GM04504 (cell line): ENCODE data around the gene CBARP.

ENCODE experiments used
- DNase-seq: peaks from one replicate; pipeline ENCODE4 v3.0.0-alpha.2; 2012; ENCODE audit warnings: low read depth

Gene CBARP

DNA sequence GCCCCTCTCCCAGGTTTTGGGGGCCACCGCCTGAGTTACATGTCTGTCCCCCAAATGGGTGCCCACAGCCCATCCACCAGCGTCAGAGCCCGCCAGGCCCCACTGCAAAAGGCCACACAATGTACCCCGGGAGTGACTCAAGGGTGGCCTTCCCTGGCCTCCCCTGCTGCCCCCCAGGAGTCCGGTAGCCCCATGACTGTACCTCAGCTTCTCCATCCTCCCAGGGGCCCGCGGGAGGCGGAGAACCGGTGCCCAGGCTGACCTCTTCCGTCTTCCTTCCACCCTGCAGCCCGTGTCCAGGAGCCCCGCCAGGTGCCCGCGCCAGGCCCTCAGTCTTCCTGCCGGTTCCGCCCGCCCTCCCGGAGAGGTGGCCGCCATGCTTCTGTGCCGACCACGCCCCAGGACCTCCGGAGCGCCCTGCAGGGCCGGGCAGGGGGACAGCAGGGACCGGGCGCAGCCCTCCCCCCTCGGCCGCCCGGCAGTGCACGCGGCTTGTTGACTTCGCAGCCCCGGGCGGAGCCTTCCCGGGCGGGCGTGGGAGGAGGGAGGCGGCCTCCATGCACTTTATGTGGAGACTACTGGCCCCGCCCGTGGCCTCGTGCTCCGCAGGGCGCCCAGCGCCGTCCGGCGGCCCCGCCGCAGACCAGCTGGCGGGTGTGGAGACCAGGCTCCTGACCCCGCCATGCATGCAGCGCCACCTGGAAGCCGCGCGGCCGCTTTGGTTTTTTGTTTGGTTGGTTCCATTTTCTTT lies 10.3 kb downstream of the CBARP start:
- DNase-seq = no peak

DNA sequence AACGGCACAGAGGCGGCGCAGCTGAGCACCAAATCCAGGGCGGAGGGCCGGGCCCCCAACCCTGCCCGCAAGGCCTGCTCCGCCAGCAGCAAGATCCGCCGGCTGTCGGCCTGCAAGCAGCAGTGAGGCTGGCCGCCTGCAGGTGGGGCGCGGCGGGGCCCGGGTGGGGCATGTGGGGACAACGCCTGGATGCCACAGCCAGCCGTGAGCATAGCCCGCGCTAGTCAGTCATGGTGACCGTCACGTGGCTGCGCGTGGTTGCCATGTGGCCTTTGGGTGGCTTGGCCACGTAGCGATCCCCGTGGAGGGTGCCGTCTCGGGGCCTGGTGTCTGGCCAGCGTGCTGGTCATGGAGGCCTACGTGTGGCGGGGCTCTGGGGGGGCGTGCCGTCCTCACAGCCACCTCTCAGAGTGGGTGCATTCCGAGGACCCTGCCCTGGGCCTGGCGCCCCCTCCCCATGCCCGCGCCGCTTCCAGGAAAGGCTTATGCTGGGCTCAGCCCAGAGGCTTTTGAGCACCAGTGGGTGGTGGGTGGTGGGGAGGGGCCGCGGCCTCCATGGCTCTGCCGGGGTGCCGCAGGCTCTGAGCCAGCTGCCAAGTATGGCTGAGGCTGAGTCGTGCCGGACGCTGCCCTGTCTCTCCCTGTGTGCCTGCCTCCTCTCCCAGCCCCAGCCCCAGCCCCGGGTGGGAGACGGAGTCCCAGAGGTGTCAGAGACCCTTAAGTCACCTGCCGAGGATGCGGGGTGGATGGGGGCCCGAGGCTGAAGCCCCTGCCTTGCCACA lies 11.1 kb downstream of the CBARP start:
- DNase-seq = no peak

DNA sequence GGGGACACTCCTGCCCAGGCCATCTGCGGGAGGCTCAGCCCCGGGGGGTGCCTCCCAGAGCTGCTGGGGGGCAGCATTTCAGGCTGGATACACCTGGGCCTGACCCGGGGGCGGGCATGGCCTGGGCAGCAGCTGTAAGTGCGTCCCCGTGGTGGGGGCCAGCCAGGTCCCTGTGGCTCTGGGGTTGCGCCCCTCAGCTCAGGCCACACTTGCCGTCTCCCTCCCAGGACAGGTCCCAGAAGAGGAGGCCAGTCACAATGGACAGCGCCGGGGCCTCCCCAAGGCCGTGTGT lies 11.6 kb downstream of the CBARP start:
- DNase-seq = no peak

DNA sequence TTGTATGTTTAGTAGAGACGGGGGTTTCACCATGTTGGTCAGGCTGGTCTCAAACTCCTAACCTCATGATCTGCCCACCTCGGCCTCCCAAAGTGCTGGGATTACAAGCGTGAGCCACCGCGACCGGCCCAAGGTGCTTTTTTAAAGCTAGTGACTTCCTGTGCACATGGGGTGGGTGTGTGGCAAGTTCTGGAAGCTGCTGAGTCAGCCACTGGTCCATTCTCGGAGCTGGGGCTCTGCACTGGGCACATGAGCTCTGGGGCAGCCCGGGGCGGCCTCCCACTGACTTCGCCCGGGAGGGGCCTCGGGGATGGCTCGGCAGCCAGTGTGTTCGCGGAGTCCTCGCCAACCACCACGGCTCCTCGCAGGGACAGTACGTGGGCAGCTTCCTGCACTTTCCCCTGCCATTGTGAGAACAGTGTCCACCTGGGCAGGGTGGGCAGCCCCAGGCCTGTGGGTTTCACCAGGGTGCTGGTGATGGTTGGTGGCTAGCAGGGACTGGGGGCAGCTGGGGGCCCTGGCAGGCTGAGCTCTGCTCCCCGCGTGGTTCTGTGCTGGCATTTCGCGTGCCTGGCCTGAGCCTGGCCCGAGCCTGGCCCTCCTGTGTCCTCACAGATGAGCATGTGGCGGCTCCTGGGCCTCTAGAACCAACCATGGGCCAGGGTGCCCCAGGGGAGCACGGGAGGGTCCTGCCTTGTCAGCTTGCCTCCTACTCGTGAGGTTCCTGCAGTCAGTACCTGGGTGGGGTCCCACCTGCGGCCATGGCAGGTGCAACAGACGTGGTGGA lies 12.2 kb downstream of the CBARP start:
- DNase-seq = no peak

DNA sequence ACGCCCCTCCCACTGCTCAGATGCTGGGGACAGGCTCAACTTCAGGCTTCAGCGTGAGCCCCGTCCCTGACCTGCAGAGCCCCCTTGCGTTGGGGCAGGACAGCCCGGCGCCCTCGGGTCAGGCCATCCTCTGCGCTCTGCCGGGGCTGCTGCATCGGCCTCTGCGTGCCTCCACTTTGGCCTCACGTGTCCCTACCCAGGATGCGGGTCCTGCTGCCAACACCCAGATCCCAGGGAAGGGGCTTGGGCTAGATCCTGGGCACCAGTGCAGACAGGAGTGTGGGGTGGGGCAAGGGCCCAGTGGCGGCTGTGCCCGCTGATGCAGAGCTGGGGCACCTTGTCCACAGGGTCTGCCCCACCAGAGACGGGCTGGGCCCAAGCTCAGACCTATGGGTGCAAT lies 13.0 kb downstream of the CBARP start:
- DNase-seq = no peak

DNA sequence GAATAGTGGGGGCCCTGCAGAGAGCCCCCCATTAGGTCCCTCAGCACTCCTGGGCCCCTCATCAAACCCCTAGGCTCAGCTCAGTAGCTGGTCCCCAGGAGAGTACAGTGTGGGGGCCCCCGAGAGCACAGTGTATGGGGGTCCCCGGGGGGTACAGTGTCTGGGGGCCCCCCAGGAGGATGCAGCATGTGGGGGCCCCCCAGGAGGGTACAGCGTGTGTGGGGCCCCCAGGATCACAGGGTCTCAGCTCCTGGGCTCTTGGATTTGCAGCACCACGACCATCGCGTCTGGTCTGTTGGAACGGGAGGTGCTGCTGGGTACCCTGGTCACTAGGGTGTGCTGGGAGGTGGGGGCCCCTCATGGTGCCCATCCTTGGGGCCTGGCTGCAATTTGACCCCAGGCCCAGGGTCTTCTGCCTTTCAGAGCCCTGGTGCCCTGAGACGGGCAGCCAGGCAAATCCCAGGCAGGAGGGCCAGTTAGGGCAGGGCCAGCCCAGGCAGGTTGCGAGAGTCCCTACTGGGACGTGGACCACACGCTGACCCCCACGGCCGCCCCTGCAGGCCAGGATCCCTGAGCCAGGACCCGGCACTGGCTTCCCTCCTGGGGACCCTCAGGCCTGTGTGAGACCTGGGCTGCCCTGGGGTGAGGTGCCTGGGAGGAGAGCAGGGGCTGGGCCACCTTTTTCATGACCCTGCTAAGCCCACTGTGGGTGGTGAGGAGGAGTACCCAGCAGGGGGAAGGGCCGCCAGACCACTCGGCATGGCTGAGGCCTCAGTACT lies 13.6 kb downstream of the CBARP start:
- DNase-seq = no peak

DNA sequence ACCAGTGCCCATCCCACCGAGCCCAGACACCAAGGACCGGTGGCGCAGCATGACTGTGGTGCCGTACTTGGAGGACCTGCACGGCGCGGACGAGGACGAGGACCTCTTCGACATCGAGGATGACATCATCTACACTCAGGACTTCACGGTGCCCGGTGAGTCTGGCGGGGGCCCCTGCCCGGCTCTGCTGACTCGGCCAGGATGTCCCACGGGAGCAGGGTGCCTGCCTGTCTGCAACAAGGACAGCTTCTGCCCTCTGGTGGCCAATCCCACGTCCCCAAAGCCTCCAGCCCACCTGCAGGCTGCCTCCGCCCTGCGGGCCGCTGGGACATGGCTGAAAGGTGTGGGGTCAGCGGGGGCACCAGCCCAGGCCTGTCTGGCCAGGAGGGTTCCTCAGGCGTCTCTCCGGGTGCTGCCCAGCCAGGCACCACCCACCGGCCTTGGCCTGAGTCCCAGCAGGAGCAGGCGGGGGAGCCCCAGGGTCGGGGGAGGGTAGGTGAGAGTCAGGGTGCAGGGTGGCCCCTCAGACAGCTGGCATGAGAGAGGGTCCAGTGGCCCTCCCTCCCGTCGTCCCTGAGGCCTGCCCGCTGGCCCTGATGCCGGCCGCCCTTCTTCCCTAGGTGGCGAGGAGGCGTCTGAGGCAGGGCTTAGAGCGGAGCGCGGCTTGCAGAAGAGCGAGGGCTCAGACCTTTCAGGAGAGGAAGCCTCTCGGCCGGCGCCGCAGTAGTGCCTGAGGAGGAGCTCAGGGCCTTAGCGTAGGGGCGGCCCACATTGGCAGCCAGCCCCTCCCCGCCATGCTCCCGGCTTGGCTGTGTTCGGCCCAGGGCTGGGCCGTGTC lies 14.6 kb downstream of the CBARP start:
- DNase-seq = no peak

DNA sequence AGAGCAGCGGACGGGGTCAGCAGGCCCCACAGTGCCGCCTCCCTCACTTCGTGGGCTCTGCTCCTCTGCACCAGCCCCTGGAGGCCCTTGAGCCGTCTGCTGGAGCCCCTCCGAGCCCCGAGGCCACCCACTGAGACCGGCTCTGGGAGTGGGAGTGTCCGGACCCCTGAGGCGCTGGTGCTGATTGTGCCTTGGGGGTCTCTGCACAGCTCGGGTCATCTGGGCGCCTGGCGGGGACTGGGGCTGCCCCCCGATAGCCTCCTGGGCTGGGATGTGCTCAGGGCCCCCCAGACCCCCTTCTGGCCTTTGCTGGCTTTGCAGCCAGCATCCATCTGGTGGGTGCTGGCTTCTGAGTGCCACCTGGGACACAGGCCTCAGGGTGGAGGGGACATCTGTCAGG lies 15.4 kb downstream of the CBARP start:
- DNase-seq = no peak

DNA sequence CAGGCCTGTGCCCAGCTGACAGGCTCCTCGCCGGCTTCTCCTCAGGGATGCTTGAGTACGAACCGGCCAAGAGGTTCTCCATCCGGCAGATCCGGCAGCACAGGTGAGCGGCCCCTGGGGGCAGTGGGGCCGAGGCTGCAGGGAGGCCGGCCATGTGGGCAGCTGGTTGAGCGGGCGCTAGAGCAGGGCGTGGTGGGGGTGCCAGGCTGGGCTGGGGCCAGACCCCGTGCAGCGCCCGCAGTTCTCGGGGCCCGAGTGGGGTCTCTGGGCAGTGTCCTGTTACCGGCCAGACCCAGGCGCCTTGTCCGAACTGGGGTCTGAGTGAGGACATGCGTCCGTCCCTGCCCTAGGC lies 15.9 kb downstream of the CBARP start:
- DNase-seq = no peak

DNA sequence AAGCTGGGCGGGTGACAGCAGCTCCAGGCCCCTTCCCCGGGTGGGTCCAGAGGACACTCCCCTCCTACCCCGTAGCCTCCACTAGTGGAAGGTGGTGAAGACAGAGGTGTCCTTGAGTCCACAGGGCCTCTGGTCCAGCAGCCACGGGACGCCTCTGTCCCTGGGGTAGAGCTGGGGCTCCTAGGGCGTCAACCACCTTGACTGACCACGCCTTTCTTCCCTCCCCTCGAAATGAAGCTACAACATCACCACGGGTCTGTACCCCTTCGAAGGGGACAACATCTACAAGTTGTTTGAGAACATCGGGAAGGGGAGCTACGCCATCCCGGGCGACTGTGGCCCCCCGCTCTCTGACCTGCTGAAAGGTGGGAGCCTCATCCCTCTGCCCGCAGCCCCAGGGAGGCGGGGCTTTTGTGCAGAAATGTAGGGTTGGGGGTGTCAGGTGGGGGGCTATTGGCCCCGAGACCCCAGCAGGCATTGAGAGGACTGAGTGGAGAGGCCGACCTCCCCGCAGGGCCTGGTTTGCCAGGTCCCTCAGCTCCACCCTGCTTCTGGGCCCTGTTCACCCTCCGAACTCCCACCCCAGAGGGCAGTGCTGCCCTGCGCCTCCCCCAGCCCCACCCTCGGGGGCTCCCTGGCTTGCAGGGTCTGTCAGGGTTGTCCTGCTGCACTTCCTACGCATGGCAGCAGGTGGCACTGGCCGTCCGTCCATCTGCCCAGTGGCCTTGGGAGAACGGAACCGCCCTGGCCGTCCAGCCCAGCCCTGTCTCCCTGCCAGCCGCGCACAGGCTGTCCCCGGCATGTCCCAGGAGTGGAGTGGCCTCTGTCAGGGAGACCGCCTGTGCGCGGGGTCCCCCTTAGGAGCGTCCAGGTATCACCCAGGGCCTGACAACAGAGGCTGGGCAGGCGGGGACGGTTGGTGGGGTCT lies 16.6 kb downstream of the CBARP start:
- DNase-seq = no peak

DNA sequence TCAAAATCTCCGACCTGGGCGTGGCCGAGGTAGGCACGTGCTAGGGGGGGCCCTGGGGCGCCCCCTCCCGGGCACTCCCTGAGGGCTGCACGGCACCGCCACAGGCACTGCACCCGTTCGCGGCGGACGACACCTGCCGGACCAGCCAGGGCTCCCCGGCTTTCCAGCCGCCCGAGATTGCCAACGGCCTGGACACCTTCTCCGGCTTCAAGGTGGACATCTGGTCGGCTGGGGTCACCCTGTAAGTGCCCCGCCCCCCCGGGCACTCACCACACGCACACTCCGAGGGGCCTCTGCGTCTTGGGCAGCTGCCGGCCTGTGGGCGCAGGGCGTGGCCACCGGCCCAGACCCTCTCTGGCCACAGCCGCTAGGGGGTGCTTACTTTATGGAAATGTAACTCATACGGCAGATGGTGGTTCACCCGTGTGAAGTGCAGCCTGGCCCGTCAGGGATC lies 17.3 kb downstream of the CBARP start:
- DNase-seq = no peak

DNA sequence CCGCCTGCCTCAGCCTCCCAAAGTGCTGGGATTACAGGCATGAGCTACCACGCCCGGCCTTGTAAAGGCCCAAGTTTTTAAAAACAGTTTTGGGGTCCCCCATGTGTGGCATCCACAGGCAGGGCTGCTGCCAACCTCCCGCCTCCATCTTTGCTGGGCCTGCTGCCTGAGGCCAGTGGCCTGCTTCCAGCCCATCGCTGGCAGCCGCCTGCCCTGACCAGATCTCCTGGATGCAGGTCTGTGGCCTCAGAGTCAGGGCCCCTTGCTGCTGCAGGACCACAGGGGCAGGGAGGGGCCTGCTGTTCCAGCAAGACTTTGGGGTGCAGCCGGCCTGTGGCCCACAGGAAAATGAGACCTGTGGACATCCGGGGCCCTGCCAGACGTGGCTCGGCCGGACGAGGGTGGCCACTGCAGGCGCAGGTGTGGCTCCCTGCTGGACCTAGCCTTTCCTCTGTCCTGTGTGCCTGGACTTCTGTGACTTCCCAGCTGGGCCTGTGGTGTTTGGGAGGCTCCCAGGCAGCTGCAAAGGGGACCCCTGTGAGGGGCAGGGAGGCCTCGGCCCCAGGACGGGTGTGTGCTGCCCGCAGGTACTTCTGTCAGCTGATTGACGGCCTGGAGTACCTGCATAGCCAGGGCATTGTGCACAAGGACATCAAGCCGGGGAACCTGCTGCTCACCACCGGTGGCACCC lies 17.9 kb downstream of the CBARP start:
- no peak for DNase-seq

DNA sequence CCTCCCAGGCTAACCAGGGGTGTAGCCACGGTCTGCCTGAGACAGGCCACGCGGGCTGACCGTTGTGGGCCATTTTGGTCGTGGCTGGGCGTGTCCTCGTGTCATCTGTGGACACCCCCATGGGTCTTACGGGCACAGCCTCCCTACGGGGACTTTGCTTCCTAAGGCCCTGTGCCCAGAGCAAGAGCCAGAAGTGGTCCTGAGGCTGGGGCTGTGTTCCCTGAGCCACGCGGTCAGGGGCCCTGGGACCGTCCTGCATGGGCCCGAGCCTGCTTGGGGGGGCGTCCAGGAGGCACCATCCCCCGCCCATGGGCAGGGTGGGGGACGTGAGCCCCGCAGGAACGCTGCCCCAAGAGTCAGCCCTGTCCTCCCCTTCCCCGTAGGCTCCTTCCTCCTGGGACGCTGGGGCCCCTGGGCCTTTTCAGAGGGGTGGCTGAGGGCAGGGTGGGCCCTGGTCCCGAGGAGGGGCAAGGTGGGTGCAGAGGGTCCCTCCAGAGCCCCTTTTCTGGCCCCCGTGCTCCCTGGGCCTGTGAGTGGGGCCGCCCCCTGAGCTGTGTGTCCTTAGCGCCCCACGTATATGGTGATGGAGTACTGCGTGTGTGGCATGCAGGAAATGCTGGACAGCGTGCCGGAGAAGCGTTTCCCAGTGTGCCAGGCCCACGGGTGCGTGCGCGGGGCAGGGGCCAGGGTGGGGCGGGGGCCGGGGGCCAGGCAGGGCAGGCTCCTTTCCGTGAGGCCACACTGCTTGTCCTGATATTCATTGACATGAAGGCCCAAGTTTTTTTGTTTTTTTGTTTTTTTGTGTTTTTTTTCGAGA lies 18.8 kb downstream of the CBARP start:
- DNase-seq = no peak

DNA sequence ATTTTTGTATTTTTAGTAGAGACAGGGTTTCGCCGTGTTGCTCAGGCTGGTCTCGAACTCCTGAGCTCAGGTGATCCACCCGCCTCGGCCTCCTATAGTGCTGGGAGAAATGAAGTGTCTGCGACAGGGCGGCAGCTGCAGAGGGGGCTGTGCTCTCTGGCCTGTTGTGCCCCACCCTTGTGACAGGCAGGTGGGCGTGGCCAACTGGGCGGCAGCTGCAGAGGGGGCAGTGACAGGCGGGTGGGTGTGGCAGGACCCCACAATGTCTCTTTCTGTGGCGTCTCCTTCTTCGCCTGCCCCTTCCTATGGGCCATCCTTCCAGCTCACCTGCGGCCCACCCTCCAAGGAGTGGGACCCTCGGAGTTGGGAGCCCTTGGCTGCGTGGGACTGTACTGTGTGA lies 20.4 kb downstream of the CBARP start:
- no peak for DNase-seq

DNA sequence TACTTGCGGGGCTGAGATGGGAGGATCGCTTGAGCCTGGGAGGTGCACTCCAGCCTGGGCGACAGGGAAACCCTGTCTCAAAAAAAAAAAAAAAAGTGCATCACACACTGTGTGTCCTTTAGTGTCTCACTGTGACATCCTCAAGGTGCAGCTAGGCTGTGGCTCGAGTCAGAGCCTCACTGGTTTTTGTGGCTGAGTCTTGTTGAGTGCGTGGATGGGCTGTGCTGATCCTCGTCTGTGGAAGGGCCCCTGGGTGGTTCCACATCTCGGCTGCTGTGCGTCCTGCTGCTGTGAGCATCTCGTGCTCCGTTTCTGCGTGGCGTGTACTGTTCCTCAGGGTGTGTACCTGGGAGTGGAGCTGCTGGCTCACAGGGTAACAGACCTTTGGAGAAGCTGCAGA lies 21.0 kb downstream of the CBARP start:
- no peak for DNase-seq

DNA sequence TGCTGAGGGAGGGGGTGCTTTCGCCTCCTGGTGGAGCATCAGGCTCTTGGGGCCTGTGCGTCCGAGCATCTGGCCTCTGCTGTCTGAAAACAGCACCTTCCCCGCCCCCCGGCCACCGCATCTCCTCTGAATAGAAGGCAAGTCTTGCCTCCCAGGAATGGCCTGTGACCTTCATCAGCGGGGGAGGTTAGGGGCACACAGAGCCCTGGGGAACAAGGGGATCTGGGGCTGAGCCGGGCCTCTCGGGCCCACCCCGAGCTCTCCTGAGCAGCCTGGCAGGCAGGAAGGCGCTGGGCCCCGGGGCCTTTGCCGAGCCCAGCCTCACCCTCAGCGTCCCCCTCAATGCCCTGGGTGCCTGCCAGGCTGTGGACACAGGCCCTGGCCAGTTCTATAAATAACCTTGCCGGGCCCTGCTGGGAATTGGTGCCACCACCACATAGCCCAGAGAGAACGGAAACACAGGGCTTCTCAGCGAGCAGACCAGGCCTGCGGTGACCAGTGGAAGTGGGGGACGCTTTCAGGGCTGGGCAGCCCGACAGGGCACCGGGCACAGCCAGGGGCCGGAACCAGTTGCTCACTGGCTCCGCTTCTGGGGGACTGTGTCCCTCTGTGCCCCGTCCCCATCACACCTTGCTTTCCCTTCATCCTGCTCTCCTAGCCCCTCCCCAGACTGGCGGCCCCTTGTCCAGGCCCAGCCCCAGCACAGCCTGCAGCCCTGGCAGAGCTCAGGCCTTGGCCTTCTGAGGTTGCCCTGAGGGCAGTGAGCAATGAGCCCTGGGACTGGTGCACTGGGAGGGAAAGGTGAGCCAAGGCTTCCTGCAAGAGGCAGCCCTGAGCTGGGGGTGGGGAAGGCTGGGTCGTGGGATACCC lies 22.7 kb downstream of the CBARP start:
- DNase-seq = no peak

DNA sequence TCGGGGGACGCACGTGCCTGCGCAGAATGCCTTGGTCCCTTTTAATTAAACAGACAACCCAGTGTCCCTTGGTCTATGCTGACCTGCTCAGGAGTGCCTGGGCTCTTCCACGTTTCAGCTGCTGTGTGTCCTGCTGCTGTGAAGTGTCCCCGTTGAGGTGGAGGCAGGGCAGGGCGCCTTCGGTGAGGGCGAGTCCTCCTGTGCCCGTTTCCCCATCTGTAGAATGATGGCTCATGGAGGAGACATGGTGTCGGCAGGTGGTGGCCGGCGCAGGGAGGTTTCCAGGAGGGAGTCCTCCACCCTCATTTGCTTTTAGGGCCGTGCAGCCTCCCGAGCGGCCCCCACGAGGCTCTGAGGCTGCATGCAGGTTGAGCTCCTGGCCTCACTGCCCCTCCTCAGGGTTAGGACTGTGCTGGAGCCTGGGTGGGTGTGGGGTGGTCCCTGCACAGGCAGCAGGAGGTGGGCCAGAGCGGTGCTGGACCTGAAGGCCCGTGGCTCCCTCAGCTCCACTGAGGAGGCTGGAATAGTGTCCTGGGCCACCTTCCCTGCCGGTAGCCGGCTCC lies 23.4 kb downstream of the CBARP start:
- no peak for DNase-seq
